PC-3 (cell line): ENCODE results near the gene NBR1. TPM values are rescaled to one million over a fixed set of nuclear protein-coding genes. Genes with fewer than 3 reads are reported as not detected.
"Not testable (repeated sequence)": the region's sequence is repeated elsewhere in the genome, so short reads cannot be mapped to it uniquely, and the experiment has no call there.

Experiments
- ATAC-seq: fragments of 200-7000 bp; cut with Tn5 transposase; 2 replicates; pipeline ENCODE4 v1.9.1; 2020; ENCODE audit warnings: mild to moderate bottlenecking, moderate library complexity
- BruUV-seq: library from RNA; stranded (reverse); fragments of 400-500 nt; replicated peaks from 2 replicates; lab custom pipeline; 2021; lab: Mats Ljungman, UMichigan
- CTCF ChIA-PET: fragments of 300-600 bp; sonication (Branson Sonifier 250); formaldehyde crosslinking; loops from one replicate; lab custom pipeline; 2022; ENCODE audit warnings: antibody characterized with exemption; lab: Charles Lee
- POLR2A ChIA-PET: fragments of 300-600 bp; sonication (Branson Sonifier 250); formaldehyde crosslinking; loops from one replicate; lab custom pipeline; 2022; ENCODE audit warnings: antibody characterized with exemption; ENCODE audit not compliant: unreplicated experiment; lab: Charles Lee
- DNase-seq: peaks from one replicate; pipeline ENCODE4 v3.0.0-alpha.2; 2015
- H2AFZ ChIP-seq: fragments of 300-600 bp; sonication (generic); 2 replicates; pipeline ENCODE4 v1.6.0; 2016; ENCODE audit warnings: antibody characterized with exemption, low read length
- H3F3A ChIP-seq: fragments of 300-600 bp; sonication (generic); one replicate; pipeline ENCODE4 v1.6.0; 2017; ENCODE audit warnings: antibody characterized with exemption, low read length, control low read depth, mild to moderate bottlenecking; ENCODE audit not compliant: unreplicated experiment
- H3K27ac ChIP-seq: fragments of 300-600 bp; sonication (generic); 2 replicates; pipeline ENCODE4 v1.5.1; 2016; ENCODE audit warnings: mild to moderate bottlenecking, low read length
- H3K27me3 ChIP-seq: fragments of 300-600 bp; sonication (generic); 2 replicates; pipeline ENCODE4 v1.6.1; 2016; ENCODE audit warnings: low read length, mixed read lengths
- H3K36me3 ChIP-seq: fragments of 300-600 bp; sonication (generic); 2 replicates; pipeline ENCODE4 v1.6.1; 2016; ENCODE audit warnings: low read depth, mixed run types, low read length, mixed read lengths
- H3K4me1 ChIP-seq: fragments of 300-600 bp; sonication (generic); 2 replicates; pipeline ENCODE4 v1.5.1; 2016; ENCODE audit warnings: low read length; ENCODE audit not compliant: insufficient read depth
- H3K4me2 ChIP-seq: fragments of 300-600 bp; sonication (generic); 2 replicates; pipeline ENCODE4 v1.6.0; 2016; ENCODE audit warnings: low read length
- H3K4me3 ChIP-seq: fragments of 300-600 bp; sonication (generic); 2 replicates; pipeline ENCODE4 v1.5.1; 2016; ENCODE audit warnings: mild to moderate bottlenecking, low read length, mixed read lengths
- H3K79me2 ChIP-seq: fragments of 300-600 bp; sonication (generic); 2 replicates; pipeline ENCODE4 v1.6.1; 2017; ENCODE audit warnings: low read length, mixed read lengths
- H3K9ac ChIP-seq: fragments of 300-600 bp; sonication (generic); 2 replicates; pipeline ENCODE4 v1.6.0; 2016; ENCODE audit warnings: mild to moderate bottlenecking, low read length
- H3K9me2 ChIP-seq: fragments of 300-600 bp; sonication (generic); replicated peaks from 2 replicates; pipeline ENCODE4 v1.6.1; 2016; ENCODE audit warnings: mixed run types, low read length, mixed read lengths
- H3K9me3 ChIP-seq: fragments of 300-600 bp; sonication (generic); 2 replicates; pipeline ENCODE4 v1.6.1; 2016; ENCODE audit warnings: low read length, mixed read lengths
- H4K20me1 ChIP-seq: fragments of 300-600 bp; sonication (generic); 2 replicates; pipeline ENCODE4 v1.6.1; 2016; ENCODE audit warnings: low read length, mixed read lengths
- EZH2 ChIP-seq: fragments of 300-600 bp; sonication (generic); IDR thresholded peaks from one replicate; pipeline ENCODE4 v1.6.1; 2017; ENCODE audit warnings: antibody characterized with exemption, mild to moderate bottlenecking, low read length; ENCODE audit not compliant: unreplicated experiment
- EZH2phosphoT487 ChIP-seq: fragments of 300-600 bp; sonication (generic); IDR thresholded peaks from 2 replicates; pipeline ENCODE4 v1.6.1; 2018; ENCODE audit warnings: mild to moderate bottlenecking, antibody characterized with exemption, low read length, borderline replicate concordance
- intact Hi-C: fragments of 100-400 bp; cut with micrococcal nuclease; formaldehyde crosslinking; loops from 2 replicates; pipeline ENCODE4 v1.9.0; 2023
- total RNA-seq: library from RNA; depleted of rRNA; stranded (reverse); fragments of >200 nt; gene quantifications from 2 replicates; pipeline ENCODE4 v1.2.3, GENCODE V29; 2014
- TF ChIP-seq, protein P1 (sequence below): fragments of 300-600 bp; sonication (generic); conservative IDR thresholded peaks from 2 replicates; pipeline ENCODE4 v1.5.1; 2017; ENCODE audit warnings: antibody characterized with exemption, low read depth, mild to moderate bottlenecking, low read length

Gene NBR1
- total RNA-seq, 1 experiment from 2014 or later = 30.0 TPM

GRCh38 chr17:43129671-43130010 is 41.4 kb upstream of the NBR1 start:
- no peaks in the 10 kb centered on the region for H3K9me2 ChIP-seq
- CTCF ChIA-PET = no interaction called here
- no peaks in the 10 kb centered on the region for H3F3A ChIP-seq
- ATAC-seq (no peak), DNase-seq (no peak)
- H2AFZ ChIP-seq = no peak overlapping the region
- H3K27me3 ChIP-seq = no peaks in the 10 kb centered on the region
- peaks cover 46% of the 10 kb centered on the region for H3K79me2 ChIP-seq
- no peak overlapping the region for H3K4me2 ChIP-seq
- intact Hi-C loops = loop anchor here (5.0 kb wide), 1 partner anchor 107 kb away; the partner anchor contains the start of gene VAT1
- no peak overlapping the region for H3K9ac ChIP-seq
- H3K36me3 ChIP-seq = no peaks in the 10 kb centered on the region
- no peaks in the 10 kb centered on the region for H3K9me3 ChIP-seq
- no peak overlapping the region for H3K4me3 ChIP-seq
- no peak overlapping the region for H3K27ac ChIP-seq
- BruUV-seq = no TSS peak
- TF ChIP-seq, protein P1, sequence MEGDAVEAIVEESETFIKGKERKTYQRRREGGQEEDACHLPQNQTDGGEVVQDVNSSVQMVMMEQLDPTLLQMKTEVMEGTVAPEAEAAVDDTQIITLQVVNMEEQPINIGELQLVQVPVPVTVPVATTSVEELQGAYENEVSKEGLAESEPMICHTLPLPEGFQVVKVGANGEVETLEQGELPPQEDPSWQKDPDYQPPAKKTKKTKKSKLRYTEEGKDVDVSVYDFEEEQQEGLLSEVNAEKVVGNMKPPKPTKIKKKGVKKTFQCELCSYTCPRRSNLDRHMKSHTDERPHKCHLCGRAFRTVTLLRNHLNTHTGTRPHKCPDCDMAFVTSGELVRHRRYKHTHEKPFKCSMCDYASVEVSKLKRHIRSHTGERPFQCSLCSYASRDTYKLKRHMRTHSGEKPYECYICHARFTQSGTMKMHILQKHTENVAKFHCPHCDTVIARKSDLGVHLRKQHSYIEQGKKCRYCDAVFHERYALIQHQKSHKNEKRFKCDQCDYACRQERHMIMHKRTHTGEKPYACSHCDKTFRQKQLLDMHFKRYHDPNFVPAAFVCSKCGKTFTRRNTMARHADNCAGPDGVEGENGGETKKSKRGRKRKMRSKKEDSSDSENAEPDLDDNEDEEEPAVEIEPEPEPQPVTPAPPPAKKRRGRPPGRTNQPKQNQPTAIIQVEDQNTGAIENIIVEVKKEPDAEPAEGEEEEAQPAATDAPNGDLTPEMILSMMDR = no peak
- TF ChIP-seq EZH2 (no peak), EZH2phosphoT487 (no peak)
- no peaks in the 10 kb centered on the region for H4K20me1 ChIP-seq
- POLR2A ChIA-PET = no interaction called here
- H3K4me1 ChIP-seq = no peaks in the 10 kb centered on the region; the same call in 1 of the 2 replicates

- no peaks in the 10 kb centered on the region for H3K9me2 ChIP-seq
- ATAC-seq (no peak), DNase-seq (no peak)
- H3F3A ChIP-seq = no peaks in the 10 kb centered on the region
- no peak overlapping the region for H3K4me3 ChIP-seq
- no peaks in the 10 kb centered on the region for H3K36me3 ChIP-seq
- H3K27ac ChIP-seq = no peak overlapping the region
- TF ChIP-seq, protein P1 = no peak
- TF ChIP-seq EZH2 = no peak
- TF ChIP-seq EZH2phosphoT487 = no peak
- H3K27me3 ChIP-seq = no peaks in the 10 kb centered on the region
- H3K9ac ChIP-seq = no peak overlapping the region
- ChIA-PET POLR2A (no interaction called here), CTCF (no interaction called here)
- peaks cover 25% of the 10 kb centered on the region for H3K79me2 ChIP-seq
- intact Hi-C loops = no loop called here
- H3K4me1 ChIP-seq = no peaks in the 10 kb centered on the region; the same call in 1 of the 2 replicates
- no TSS peak for BruUV-seq
- H3K4me2 ChIP-seq = no peak overlapping the region
- no peaks in the 10 kb centered on the region for H4K20me1 ChIP-seq
- no peak overlapping the region for H2AFZ ChIP-seq
- no peaks in the 10 kb centered on the region for H3K9me3 ChIP-seq
Observed at GRCh38 chr17:43132117-43132516, 38.9 kb upstream of the NBR1 start.

DNA sequence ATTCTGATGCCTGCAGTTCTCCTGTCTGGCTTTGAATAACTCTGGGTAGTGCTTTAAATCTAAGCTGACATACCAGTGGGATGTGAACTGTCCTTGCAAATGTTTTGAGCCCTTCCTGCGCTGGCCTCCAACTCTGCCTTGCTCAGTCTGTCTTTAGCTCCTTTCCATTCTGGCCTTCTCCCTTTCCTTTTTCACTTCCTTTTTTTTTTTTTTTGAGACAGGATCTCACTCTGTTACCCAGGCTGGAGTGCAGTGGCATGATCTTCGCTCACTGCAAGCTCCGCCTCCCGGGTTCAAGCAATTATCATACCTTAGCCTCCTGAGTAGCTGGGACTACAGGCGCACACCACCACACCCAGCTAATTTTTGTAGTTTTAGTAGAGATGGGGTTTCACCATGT is 37.6 kb upstream of the NBR1 start:
- H2AFZ ChIP-seq, DNase-seq, H3K9me3 ChIP-seq, H3K4me1 ChIP-seq, BruUV-seq, H3K9me2 ChIP-seq, H4K20me1 ChIP-seq, intact Hi-C loops, H3K4me2 ChIP-seq, POLR2A ChIA-PET, H3K27me3 ChIP-seq, H3F3A ChIP-seq, H3K9ac ChIP-seq, H3K4me3 ChIP-seq, ATAC-seq, H3K36me3 ChIP-seq, CTCF ChIA-PET, H3K27ac ChIP-seq: not testable (repeated sequence)
- peaks cover 13% of the 10 kb centered on the region for H3K79me2 ChIP-seq
